ENCODE measurements around the gene A4GALT. TPM values are rescaled to one million over a fixed set of nuclear protein-coding genes. Genes with fewer than 3 reads are reported as not detected.

The A4GALT gene
- total and polyA plus RNA-seq, 2 donors (not counting 1 experiment from before 2014, with no cell fraction given): 0.09 to 6.1 TPM

DNA sequence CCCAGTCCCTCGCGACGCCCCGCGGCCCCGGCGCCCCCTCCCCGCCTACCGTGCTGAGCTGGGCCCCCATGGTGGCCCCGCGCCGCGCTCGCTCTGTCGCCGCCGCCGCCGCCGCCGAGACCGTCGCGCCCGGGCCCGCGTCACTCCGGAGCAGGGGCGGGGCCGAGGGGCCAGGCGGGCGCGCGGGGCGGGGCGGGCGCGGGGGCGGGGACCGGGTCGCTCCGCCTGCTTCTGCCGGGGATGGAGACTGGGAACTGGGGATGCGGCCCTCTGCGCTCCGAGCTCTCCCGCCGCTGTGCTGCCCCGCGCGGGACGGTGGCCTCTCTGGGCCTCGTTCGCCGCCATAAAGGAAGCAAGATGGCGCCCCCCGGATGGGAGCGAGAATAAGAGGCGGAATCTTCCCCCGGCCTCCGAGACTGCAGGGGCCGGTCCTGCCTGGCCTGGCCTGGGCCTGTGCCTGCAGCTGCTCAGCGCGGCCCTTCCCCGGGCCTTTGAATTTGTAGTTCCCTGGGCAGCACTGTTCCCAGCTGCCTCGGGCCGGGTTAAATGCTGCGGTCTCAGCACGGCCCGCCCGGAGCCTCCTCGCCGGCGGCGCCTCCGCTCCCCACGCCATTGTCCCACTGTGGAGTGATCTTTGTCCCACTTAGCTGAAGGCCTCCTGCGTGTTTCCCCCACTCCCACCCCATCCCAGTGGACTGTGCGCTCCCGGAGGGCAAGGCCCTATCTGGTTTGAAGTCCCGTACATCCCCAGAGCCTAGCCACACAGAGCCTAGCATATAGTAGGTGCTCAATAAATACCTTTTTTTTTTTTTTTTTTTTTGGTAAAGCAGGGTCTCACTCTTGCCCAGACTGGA is 71.2 kb downstream of the A4GALT start, which contains the start of gene CYB5R3:
CYB5R3 (minus strand) TSS at position 147 of the 854 bp plus-strand sequence; CDS start at position 70, 77 bp downstream.
- intact Hi-C loops (cut with micrococcal nuclease): loop anchor here (1.0 to 2.0 kb wide), 2 partner anchors 13 to 34 kb away; no protein-coding TSS in a partner anchor
- 7% methylated on average over 66 of the region's 81 CpGs for WGBS (ENCODE audit: insufficient coverage)
- POLR2A ChIA-PET: interaction anchor here (0.5 to 2.0 kb wide), 4 partner anchors 27 to 286 kb away, joined by 3 to 23 read pairs (median 8); partner anchors contain the start of gene POLDIP3
- peak within 1 kb of the TSS; percentile 98 for H3K27ac Mint-ChIP-seq
- CTCF ChIA-PET: interaction anchor here (0.5 to 2.3 kb wide), 3 partner anchors 14 to 104 kb away, joined by 3 to 10 read pairs (median 3); no protein-coding TSS in a partner anchor
- ATAC-seq (ENCODE audit: low read depth) (peak; percentile 78), DNase-seq (peak; percentile 83)
- Histone ChIP-seq H3K4me2 (replicated peaks; ENCODE audit: low read depth, low read length, poor library complexity, severe bottlenecking) (peak within 1 kb of the TSS; percentile 99), H3K9ac (ENCODE audit: low read length) (peak within 1 kb of the TSS; percentile 96), H3K36me3 (replicated peaks in 1 of 2; ENCODE audit: control extremely low read depth in 1 of 2, control insufficient read depth in 1 of 2, extremely low read depth in 1 of 2, insufficient read depth in 2 of 2, low read length in 1 of 2) (peaks cover 0 to 3% of the 10 kb centered on the region in 2 experiments), H3K27me3 (replicated peaks in 1 of 4; ENCODE audit: control extremely low read depth in 1 of 4, control insufficient read depth in 3 of 4, insufficient read depth in 4 of 4, low read length in 3 of 4) (no peaks in the 10 kb centered on the region), H2AFZ (ENCODE audit: insufficient read depth, low read depth, low read length, poor library complexity, severe bottlenecking) (peak within 1 kb of the TSS; percentile 87), H3K27ac (ENCODE audit: low read length in 2 of 2) (peak within 1 kb of the TSS; percentile 85 to 88), H3K9me3 (ENCODE audit: control extremely low read depth in 1 of 3, control insufficient read depth in 2 of 3, insufficient read depth in 1 of 3, low read length in 2 of 3) (no peaks in the 10 kb centered on the region), H4K20me1 (ENCODE audit: control insufficient read depth, insufficient read depth, low read length, poor library complexity, severe bottlenecking) (peaks cover 42% of the 10 kb centered on the region), H3K79me2 (ENCODE audit: control insufficient read depth, insufficient read depth, low read length) (peaks cover 67% of the 10 kb centered on the region), H3K4me3 (ENCODE audit: control extremely low read depth in 1 of 5, extremely low read depth in 1 of 5, insufficient read depth in 1 of 5, low read depth in 2 of 5, low read length in 4 of 5) (peak within 1 kb of the TSS; percentile 72 to 86 (median 82)), H3K4me1 (ENCODE audit: control insufficient read depth in 2 of 2, insufficient read depth in 2 of 2, low read length in 2 of 2) (peaks cover 47 to 59% of the 10 kb centered on the region in 2 donors)
- peaks cover 54% of the 10 kb centered on the region for H3K4me1 Mint-ChIP-seq
- no peaks in the 10 kb centered on the region for H3K9me3 Mint-ChIP-seq (ENCODE audit: insufficient read depth)
- no peaks in the 10 kb centered on the region for H3K27me3 Mint-ChIP-seq
- H3K4me3 Mint-ChIP-seq: peak within 1 kb of the TSS; percentile 99
- no peak for TF ChIP-seq EZH2 (IDR thresholded peaks at IDR 0.05; ENCODE audit: borderline replicate concordance, insufficient read depth, low read depth, low read length, poor library complexity, severe bottlenecking)
- TF ChIP-seq, protein P1, sequence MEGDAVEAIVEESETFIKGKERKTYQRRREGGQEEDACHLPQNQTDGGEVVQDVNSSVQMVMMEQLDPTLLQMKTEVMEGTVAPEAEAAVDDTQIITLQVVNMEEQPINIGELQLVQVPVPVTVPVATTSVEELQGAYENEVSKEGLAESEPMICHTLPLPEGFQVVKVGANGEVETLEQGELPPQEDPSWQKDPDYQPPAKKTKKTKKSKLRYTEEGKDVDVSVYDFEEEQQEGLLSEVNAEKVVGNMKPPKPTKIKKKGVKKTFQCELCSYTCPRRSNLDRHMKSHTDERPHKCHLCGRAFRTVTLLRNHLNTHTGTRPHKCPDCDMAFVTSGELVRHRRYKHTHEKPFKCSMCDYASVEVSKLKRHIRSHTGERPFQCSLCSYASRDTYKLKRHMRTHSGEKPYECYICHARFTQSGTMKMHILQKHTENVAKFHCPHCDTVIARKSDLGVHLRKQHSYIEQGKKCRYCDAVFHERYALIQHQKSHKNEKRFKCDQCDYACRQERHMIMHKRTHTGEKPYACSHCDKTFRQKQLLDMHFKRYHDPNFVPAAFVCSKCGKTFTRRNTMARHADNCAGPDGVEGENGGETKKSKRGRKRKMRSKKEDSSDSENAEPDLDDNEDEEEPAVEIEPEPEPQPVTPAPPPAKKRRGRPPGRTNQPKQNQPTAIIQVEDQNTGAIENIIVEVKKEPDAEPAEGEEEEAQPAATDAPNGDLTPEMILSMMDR (IDR thresholded peaks at IDR 0.05): no peak
